HG03354 (cell line): ENCODE measurements around the gene HSD11B2.

Experiments
- ATAC-seq: cut with Tn5 transposase; IDR thresholded peaks from one replicate; pipeline ENCODE4 v1.9.1; 2021; ENCODE audit warnings: mild to moderate bottlenecking; ENCODE audit not compliant: unreplicated experiment, poor library complexity, severe bottlenecking

HSD11B2 gene

GRCh38 chr16:67446968-67447507 is 16.1 kb downstream of the HSD11B2 start:
- no peak for ATAC-seq

DNA sequence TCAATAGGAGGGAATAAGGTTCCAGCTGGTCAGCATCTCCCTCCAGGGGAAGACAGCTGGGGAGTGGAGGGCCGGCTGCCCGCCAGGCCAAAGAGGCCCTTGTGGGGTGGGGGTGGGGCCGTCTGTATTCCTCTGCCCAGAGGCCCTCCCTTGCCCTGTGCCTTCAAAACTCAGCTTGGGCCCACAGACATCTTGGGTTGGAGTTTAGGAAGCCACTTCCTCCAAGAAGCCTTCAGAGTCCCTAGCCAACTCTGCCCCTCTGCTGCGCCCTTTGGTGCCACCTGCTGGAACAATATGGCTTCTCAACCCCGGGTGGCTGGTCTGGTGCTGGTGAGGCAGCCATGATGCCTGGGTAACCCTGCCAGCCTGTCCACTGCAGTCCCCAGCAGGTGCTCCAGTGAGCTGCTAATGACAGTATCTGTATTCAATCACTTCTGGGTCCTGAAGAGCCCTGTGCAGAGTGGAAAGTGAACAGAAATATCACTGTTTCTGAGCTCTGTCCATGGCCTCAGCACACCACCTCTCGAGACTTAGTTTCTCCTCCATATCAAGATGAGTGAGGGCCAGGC is 16.7 kb downstream of the HSD11B2 start:
- ATAC-seq, result no peak

GRCh38 chr16:67448580-67448979 is 17.7 kb downstream of the HSD11B2 start:
- no peak for ATAC-seq

DNA sequence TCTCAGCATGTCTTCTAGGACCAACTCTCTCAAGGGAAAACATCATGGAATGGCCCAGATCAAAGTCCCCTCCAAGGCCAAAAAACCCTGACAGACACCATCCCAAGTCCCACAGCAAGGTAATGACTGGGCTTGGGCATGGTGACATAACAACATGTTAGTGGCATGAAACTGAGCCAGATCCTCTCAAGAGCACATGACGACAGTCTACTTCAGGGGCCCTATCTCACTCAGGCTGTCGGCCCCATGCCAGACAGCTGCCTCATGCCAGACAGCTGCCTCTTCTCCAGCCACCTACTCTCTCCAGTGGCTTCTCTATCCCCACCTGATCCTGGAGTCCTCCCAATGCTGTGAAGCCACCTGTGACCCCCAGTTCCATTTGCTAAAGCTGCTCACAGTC is 18.4 kb downstream of the HSD11B2 start:
- no peak for ATAC-seq

- no peak for ATAC-seq
Observed at GRCh38 chr16:67449739-67450138, 18.8 kb downstream of the HSD11B2 start.

DNA sequence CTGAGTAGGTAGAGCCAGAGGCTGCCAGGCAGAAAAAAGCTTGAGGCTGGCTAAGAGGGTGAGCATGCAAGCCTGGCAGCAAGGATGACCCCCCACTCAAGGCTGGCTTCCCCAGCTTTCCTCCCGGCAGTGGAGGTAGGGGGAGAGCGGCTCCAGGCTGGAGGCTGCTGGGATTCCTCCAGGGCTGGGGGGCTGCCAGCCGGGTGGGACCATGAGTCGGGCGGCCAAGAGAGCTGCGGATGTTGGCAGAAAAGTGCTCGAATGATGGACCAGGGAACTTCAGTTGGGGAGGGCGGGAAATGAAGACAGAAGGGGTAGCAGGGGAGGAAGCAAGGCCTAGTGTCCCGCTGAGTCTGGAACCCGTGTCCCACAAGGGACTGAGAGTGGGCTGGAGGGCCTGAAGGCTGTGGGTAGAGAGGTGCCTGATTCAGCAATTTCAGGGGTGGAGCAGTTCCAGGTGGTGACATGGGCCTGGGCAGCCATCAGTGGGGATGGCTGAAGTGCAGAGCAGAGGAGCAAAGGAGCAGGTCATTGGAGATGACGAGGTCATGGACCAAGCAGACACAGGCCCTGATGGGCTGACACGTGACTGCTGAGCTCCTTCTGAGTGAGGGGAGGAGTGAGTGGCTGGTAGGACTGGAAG is 20.3 kb downstream of the HSD11B2 start:
- no peak for ATAC-seq

DNA sequence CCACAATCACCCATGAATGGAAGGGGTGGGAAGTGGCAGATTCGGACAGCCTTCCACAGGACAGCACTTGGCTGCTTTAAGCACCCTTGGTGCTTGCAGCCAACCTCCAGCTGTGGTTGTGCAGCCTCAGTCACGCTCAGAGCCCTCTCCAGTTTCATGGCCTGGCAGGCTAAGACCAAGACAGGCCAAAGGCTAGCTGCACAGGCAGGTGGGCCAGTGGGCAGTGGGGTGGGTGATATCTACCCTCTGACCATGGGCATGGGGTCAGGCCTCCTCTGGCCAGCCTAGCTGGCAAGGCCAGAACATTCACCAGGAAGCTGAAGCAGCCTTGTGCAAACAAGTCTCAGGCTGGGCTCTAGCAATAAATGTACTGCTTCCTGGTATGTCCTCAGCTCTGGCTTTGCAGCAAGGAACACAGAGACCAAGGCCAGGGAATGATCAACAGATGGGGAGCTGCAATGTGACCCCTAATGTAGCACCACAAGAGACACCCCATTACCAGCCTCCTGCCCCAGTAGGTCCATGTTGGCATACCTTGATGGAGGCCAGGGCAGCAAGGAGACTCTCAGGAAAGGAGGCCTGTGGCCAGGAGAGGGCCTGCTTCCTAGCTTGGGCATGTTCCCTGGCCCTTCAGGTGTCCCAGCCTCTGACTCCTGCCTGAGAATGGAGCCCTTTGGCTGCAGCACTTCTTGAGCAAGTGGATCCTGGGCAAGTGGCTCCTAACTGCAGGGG is 20.9 kb downstream of the HSD11B2 start:
- ATAC-seq, result no peak

DNA sequence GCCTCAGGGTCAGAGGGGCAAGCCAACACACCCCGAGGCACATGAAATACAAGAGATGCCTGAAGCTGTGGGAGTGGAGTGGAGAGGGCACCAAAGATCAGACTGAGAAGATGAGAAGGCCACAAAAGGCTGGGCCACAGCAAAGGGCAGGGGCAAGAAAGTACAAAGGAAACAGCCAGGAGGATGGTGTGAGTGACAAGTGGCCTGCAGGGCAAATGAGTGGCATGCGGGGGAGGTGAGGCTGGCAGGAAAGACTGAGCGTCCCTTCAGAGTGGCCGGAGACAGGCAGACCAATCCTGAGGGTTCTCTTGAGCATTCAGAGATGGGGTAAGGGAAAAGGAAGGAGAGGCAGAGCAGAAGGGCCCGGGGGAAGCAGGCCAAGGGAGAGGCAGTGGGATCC is 23.2 kb downstream of the HSD11B2 start:
- ATAC-seq, result no peak

- ATAC-seq, result no peak
Observed at GRCh38 chr16:67454852-67455251, 23.9 kb downstream of the HSD11B2 start.

DNA sequence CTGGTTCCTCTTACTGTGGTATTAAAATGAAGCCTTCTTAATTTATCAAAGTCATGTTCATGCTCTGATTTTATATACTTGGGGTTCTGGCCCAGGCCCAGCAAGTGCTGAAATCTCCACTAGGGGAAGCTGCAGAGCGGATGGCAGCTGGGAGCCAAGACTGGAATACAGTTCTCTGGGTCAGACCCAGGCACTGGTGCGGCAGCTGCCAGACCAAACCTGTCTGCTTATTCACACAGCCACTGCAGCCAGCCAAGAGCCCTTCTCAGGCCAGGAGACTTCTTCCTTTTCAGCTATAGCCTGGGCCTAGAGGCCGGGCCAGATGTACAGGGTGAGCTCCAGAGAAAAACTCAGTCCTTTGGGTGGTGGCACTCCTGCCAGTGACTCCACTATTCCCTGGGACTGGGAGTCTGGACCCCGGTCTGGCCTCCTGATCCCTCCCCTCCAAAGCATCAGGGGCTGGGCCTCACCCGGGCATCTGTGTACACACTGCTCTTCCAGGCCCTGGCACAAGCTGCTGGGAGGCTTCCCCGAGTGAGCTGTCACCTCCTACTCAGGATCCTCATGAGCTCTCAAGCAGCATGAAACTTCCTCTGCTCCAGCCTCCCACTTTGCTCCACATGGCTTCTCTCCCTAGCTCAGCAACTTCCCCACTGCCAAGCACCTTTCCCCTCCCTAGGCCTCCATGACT is 25.6 kb downstream of the HSD11B2 start:
- ATAC-seq, result no peak

GRCh38 chr16:67457611-67458010 is 26.7 kb downstream of the HSD11B2 start:
- no peak for ATAC-seq

DNA sequence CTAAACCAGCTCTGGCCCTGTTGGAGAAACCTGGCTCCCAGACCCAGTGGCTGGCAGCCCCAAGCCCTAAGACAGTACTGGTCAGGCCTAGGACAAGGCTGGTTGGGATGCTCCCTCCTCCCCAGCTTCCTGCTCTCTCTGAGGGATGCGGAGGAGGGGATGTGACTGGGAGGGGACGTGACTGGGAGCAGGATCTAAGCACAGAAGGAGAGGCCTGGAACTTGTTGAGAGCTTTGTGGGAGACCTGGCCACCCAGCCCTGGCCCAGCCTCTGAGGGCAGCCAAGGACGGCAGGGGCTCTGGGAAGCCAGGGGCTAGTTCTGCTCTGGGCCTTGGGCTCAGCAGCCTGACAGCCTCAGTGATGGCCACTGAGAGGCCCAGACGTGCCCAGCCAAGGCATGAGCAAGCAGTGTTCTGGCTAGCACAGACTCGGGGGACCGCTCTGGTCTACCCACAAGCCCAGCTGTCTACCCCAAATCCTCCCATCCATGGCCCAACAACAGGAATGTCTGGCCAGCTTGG is 27.3 kb downstream of the HSD11B2 start:
- ATAC-seq, result no peak

GRCh38 chr16:67459066-67459860 is 28.3 kb downstream of the HSD11B2 start:
- ATAC-seq, result no peak

- ATAC-seq, result no peak
Observed at GRCh38 chr16:67459861-67460150, 28.9 kb downstream of the HSD11B2 start.

DNA sequence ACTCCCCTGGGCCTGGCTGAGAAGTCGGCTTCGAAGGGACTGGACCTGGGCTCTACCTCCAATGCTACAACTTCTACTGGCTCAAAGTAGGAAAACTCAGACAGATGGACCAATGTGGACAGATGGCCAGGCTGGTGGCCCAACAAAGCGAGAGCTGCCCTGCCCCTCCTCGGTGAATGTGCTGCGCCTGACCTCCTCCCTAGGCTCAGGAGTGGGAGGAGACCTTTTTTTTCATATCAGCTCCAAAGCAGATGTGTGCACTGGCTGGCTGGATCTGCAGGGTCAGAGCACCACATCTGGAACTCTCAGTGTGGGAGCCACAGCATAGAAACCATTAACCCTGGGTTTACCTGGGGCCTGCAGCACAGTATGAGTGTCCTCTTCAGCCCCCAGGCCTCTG is 29.2 kb downstream of the HSD11B2 start:
- ATAC-seq, result no peak

DNA sequence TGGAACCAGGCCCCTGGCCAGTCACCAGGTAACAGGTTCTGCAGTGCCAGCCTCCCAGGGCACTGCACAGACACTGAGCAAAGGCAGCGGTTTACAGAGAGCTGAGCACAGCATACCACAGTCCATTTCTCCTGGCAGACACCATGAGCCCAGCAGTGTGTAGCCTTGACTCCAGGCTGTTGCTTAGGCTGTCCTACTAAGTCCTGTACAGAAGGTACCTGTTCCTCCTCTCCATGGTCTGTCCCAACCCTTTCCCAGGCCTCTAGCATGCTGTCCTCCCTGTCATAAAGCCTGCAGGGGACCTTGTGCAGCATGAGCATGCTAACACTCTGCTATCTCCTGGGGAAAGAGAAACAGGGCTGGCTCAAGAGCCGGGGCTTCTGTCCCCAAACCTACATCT is 30.0 kb downstream of the HSD11B2 start:
- no peak for ATAC-seq

- no peak for ATAC-seq
Observed at GRCh38 chr16:67461600-67462278, 30.8 kb downstream of the HSD11B2 start.

DNA sequence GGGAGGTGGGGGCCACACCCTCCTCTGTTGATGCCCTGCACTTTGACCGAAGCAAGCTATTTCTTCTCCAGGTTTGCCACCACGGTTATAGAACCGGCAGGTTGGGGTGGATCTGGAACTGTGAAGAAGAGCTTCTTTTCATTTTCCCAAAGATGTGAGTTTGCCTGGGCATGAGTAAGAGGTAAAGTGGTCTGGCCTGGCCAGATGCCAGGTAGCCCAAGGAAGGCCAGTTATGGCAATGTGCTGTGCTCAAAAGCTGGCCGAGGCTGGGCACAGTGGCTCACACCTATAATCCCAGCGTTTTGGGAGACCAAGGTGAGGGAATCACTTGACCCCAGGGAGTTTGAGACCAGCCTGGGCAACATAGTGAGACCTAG is 31.3 kb downstream of the HSD11B2 start:
- no peak for ATAC-seq

GRCh38 chr16:67463059-67463458 is 32.1 kb downstream of the HSD11B2 start:
- ATAC-seq, result no peak
